D721Med (cell line): ENCODE results near the gene SLC26A2.

Source experiments
- DNase-seq: peaks from one replicate; pipeline ENCODE4 v3.0.0; 2011; ENCODE audit warnings: low spot score; ENCODE audit not compliant: insufficient read length
- FAIRE-seq: peaks from 2 replicates; lab custom pipeline; 2011; peaks lifted over from hg19 to GRCh38; lab: Jason Lieb, UNC
- TF ChIP-seq, protein P1 (sequence below): IDR thresholded peaks from 2 replicates; pipeline ENCODE4 v1.5.1; 2012; ENCODE audit warnings: mild to moderate bottlenecking, control low read depth; ENCODE audit not compliant: insufficient read depth; ENCODE audit errors: missing control alignments

Gene SLC26A2

DNA sequence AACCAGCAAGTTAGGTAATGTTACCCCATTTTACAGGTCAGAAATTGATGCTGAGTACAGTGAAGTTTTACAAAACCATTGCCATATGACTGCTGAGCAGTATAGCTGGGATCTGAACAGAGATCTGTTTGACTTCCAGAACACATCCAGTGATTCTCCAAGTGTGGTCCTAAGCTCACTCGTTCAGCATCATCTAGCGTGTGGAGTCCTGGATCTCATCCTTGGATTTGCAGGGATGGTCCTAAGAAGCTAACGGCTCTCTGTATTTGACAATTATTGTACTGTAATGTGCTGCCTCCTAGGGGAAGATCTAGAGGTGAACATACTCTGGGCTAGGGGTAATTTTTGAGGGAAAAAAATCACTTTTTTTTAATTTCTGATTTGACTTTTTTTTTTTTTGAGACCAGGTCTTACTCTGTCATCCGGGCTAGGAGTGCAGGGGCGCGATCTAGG lies 1.4 kb downstream of the SLC26A2 start:
- TF ChIP-seq, protein P1, sequence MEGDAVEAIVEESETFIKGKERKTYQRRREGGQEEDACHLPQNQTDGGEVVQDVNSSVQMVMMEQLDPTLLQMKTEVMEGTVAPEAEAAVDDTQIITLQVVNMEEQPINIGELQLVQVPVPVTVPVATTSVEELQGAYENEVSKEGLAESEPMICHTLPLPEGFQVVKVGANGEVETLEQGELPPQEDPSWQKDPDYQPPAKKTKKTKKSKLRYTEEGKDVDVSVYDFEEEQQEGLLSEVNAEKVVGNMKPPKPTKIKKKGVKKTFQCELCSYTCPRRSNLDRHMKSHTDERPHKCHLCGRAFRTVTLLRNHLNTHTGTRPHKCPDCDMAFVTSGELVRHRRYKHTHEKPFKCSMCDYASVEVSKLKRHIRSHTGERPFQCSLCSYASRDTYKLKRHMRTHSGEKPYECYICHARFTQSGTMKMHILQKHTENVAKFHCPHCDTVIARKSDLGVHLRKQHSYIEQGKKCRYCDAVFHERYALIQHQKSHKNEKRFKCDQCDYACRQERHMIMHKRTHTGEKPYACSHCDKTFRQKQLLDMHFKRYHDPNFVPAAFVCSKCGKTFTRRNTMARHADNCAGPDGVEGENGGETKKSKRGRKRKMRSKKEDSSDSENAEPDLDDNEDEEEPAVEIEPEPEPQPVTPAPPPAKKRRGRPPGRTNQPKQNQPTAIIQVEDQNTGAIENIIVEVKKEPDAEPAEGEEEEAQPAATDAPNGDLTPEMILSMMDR: peak; percentile 60
- DNase-seq: no peak
- peak; percentile 11 for FAIRE-seq

DNA sequence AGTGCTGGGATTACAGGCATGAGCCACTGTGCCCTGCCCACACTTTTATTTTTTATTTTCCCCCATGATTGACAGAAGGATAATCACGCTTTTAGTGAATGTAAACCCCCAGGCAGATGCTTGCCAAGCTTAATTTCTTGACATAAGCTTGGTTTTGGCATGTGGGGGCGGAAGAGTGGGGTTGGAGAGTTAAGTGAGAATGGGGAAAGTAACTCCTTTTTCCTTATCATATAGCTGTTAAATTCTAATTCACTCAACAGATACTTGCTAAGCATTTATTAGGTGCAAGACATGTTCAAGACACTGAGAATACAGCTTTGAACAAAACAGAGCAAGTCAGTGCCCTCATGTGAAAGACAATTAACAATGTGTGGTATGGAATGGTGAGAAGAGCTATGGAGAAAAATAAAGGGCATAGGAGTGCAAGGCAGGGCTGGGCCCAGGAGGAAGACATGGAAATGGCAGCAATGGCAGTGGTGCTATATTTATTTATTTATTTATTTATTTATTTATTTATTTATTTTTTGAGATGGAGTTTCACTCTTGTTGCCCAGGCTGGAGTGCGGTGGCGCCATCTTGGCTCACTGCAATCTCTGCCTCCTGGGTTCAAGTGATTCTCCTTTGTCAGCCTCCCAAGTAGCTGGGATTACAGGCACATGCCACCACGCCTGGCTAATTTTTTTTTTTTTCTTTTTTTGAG lies 2.2 kb downstream of the SLC26A2 start:
- DNase-seq (no peak), FAIRE-seq (no peak)
- TF ChIP-seq, protein P1: no peak

DNA sequence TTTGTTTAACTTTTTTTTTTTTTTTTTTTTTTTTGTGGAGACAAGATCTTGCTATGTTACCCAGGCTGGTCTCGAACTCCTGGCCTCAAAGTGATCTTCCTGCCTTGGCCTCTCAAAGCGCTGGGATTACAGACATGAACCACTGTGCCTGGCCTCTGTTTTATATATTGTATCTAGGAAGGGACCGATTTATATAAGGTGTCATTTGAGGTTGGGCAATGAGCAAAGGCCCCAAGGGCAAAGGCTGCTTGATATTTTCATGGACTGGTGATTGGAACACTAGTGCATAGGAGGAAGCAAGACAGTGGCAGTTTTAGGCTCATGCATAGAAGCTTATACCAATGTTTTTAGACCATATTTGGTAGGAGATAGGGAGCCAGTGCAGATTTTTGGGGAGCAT lies 3.2 kb downstream of the SLC26A2 start:
- DNase-seq: no peak
- TF ChIP-seq, protein P1: no peak
- no peak for FAIRE-seq

DNA sequence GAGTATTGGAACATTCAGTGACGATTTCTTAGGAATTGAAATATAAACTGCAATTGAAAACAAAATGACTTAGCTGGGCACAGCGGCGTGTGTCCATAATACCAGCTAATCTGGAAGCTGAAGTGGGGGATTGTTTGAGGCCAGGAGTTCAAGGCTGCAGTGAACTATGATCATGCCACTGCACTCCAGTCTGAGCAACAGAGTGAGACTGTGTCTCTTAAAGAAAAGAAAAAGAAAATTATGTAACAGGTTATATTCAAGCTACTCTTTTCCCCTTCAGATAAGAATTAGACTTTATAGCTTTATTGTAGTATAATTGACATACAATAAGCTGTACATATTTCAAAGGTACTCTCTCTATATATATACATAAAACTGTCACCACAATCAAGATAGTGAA lies 6.4 kb downstream of the SLC26A2 start:
- TF ChIP-seq, protein P1: no peak
- FAIRE-seq (no peak), DNase-seq (no peak)

DNA sequence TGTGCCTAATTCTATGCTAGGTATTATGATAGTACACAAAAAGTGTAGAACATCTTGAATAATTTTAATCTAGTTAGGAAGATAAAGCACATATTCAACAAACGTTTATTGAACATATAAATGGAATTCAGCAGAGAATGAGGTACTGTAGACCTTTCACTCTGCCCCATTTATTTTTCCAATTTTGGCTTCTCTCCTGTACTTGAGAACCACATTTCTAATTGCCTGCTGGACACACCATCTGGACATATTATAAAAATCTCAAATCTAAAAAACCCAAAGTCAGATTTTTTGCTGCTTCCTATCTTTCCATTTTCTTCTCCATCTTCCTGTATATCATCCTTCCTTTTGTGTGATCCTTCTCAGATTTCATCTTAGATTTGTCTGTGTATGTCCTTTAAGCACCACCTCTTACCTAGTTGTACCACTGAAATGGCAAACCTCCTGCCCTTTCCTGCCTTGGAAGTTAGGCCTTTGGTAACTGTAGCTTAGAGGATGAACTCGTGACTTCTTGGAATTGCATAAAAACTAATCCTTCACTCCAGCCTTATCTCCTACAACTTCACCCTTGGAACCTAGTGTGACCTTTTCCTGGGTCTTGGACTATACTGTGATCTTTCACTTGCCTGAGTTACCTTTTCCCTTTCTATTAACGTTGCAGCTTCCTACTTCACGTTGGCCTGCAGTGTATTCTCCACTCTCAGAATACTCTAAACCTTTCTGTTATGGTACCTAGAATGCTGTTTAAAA lies 8.8 kb downstream of the SLC26A2 start:
- FAIRE-seq (no peak), DNase-seq (no peak)
- TF ChIP-seq, protein P1: no peak

DNA sequence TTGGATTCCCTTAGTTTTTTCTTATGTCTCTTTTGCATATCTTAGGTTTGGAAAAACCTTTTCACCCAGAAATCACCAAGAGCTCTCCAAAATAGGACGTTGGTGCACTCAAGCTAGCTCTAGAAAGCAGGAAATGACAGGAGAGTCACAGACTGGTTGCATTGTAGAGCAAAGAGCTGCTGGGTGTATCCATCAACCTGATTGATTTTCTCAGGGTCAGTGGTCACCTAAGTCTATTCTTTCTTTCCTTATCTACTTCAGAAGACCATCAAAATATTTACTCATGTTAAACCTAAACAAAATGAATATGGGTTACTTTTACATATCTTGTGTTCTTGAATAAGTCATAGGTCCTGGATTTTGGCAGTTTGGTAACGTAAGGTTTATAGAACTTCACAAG lies 14.9 kb downstream of the SLC26A2 start:
- FAIRE-seq (peak; percentile 21), DNase-seq (no peak)
- TF ChIP-seq, protein P1: no peak

DNA sequence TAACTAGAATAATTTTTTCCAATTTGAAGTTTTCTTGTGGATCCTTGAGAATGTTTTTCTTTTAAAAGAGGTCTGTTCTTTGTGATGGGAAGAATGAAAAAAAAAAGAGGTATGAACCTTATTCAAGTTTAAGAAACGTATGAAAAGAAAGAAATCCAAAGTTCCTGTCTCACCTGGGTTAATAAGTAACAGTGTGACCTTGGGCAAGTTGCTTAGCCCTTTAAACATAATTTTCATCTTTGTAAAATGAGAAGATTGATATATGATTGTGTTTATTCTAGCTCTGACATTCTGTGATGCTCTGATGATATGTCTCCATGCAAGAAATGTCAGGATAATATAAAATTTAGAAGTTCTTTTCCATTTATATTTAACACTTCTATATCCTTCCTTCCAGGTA lies 19.3 kb downstream of the SLC26A2 start:
- TF ChIP-seq, protein P1: no peak
- FAIRE-seq: no peak
- no peak for DNase-seq
